HG03378 (cell line): Measurements from ENCODE around the gene UBL7.

ENCODE experiments used
- ATAC-seq: cut with Tn5 transposase; IDR thresholded peaks from one replicate; pipeline ENCODE4 v1.9.1; 2021; ENCODE audit warnings: mild to moderate bottlenecking, moderate library complexity; ENCODE audit not compliant: unreplicated experiment

UBL7 gene

GRCh38 chr15:74442063-74442462 lies 18.9 kb downstream of the UBL7 start:
- ATAC-seq, result no peak

- ATAC-seq, result no peak
These were observed 19.6 kb downstream of the UBL7 start for GRCh38 chr15:74441248-74441941.

GRCh38 chr15:74438721-74439316 lies 22.1 kb downstream of the UBL7 start:
- no peak for ATAC-seq

DNA sequence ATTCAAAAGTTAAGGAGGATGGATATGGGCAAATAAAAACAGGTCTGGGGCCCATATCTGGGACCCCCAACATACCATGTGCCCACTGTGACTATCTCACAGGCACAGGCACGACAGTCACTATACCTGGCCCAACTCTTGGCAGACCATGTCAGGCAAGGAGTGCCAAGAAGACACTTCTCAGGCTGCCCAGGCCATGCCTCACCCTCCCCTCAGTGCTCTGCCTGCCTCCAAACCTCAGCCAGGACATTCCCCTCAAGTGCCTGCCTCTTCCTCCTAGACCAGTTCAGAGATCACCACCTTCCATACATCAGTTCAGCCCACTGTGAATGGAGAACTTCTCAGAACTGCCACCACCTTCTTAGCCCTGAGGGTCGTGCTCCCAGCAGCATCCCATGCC lies 22.8 kb downstream of the UBL7 start:
- no peak for ATAC-seq

GRCh38 chr15:74434263-74435136 lies 26.5 kb downstream of the UBL7 start:
- no peak for ATAC-seq

DNA sequence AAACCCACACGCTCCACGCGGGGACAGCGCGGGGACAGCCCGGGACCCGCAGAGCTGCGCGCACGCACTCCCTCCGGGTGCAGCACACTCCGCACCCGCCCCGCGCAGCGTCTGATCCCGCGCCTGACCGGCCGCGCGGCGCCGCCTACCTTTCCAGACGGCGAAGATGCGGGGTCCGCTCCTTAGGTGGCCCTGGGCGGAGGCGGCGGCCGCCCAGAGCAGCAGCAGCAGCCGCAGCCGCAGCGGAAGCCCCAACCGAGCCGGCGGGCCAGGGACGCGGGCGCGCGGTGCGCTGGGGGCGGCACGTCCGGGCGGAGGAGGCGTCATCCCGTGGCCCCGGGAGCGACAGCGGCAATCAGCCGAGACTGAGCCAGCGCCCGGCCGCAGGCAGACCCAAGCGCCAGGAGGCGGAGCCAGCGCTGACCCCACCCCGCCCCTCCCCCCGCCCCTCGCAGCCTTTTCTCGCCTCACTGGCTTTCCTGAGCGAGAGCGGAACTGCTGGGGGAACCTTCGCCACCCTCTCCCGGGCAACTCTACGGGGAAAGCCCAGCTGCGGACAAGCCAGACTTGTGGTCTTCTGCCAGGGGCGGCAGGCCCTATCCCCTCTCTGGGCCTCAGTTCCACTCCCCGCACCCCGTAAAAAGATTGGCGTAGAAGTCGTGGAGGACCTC lies 27.2 kb downstream of the UBL7 start, which contains the start of gene SEMA7A:
SEMA7A (minus strand) TSS at position 367 of the 671 bp plus-strand sequence; CDS start at position 327, 40 bp downstream.
- ATAC-seq, result no peak

- no peak for ATAC-seq
These were observed 27.9 kb downstream of the UBL7 start for GRCh38 chr15:74432968-74433591.

- no peak for ATAC-seq
These were observed 28.5 kb downstream of the UBL7 start for GRCh38 chr15:74432271-74432967.

DNA sequence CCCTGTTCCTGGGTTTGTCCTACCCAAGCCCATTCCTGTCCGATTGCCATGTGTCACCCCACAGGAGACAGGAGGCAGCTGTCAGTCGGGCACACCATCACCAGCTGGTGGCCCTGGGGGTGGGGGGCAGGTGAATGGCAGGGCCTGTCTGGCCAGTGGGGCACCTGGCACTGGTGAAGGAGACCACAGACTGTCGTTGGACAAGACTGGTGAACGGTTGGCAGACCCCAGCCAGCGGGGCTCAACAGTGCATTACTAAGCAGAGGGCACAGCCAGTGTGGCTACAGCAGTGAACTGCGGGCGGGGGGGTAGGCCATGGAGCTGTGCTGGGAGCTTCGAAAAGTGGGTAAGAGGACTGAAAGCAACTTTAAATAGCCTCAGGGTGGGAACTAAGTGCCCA lies 29.3 kb downstream of the UBL7 start:
- no peak for ATAC-seq

GRCh38 chr15:74431116-74431515 lies 29.8 kb downstream of the UBL7 start:
- ATAC-seq, result no peak

DNA sequence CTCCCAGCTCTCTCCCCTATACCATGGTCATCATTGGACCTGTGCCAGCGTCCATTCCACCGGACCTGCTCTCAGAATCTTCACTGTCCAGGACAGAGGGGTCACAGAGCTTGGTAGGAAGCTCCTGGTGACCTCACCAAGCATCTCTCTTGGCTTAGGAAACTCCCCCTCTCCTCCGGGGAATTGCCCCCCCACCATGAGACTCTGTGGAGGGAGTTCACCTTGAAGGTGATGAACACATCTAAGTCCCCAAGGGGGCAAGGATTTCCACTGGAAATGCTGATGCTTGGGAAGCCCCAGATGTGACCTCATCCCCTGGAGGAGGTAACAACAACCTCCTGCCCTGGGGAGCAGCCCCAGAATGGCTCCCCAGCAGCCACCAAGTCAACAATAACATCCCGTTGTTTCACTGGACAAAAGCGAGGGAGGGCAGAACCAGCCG lies 30.4 kb downstream of the UBL7 start:
- no peak for ATAC-seq

DNA sequence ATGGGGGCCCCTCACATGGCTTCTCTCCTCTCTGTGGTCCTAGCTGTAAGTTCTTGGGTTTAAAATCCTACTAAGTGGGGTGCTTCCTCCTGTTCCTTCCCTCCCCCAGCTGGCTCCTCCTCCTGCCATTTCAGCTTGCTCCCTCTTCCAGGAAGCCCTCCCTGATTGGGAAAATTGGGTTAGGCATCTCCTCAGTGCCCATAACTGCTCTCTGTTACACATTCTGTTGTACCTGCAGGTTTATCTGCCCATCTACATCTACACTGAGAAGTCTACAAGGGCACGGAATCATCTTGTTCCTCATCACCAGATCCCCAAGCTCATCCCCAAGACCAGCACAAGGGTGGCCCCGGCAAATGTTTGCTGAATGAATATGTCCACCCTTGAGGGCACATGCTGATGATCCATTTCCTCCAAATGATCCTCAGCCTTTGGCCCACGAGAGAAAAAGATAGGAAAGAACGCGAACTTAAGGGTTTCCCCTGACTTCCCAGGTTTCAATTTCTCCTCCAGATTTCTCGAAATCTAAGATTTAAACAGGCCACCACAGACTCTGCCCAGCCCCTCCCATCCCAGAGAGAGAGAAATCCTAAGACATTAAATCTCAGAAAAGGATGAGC lies 31.1 kb downstream of the UBL7 start:
- no peak for ATAC-seq

DNA sequence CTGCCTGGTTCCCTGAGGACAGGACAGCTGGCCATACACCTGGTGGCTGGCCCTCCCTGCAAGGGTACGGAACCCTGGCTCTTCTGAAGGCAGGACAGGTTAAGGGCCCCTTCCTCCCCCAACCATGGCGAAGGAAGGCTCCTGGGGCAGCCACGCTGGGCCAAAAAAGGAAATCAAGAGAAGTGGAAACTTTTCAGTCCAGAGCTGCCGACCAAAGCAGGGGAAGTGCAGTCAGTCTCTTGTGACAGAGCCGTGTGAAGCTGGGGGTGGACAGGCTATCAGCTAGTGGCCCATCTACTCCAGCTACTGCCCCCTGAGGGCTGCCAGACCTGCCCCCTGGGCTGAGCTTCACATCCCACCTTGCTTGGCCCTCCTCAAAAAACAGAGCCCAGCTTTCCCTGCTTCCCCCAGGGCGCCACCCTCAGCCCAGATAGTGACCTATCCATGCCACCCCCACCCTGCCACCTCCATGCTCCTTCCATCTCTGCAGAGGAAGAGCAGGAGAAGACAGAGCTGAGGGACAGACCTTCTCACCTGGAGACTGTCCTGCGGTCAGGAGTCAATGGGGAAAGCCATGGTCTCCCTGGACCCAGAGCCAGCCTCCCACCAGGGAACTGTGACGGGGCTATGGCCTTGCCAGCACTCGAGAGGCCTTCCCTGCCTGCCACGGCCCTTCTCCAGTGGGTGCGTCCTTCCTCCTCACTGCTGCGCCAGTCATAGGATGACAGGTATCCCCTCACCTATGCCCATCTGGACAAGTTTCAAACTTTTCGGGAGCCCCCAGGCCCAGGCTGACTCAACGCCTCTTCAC lies 31.8 kb downstream of the UBL7 start:
- ATAC-seq, result no peak

DNA sequence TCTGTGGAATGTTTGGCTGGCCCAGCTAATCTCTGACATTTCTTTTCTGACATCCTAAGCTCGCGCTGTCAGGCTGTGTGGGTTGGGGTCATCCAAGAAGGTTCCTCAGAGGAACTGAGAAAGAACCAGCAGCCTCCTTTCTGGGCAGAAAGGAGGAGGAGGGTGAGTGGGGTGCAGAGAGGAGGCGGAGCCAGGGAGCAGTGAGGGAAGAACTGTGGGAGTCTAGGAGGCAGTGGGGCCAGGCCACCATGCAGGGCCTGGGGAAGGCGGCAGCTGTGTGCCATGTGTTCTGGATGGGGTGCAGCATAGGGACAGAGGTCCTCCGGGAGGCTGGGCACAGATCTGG lies 32.5 kb downstream of the UBL7 start:
- ATAC-seq, result no peak

- ATAC-seq, result no peak
These were observed 33.1 kb downstream of the UBL7 start for GRCh38 chr15:74427607-74428441.

- no peak for ATAC-seq
These were observed 34.3 kb downstream of the UBL7 start for GRCh38 chr15:74426404-74427281.

- no peak for ATAC-seq
These were observed 35.3 kb downstream of the UBL7 start for GRCh38 chr15:74425630-74426029.
